ENCODE results near the gene UGDH.
A peak's percentile ranks its signal among the peaks of the same experiment; 100 is the strongest.

The UGDH gene

DNA sequence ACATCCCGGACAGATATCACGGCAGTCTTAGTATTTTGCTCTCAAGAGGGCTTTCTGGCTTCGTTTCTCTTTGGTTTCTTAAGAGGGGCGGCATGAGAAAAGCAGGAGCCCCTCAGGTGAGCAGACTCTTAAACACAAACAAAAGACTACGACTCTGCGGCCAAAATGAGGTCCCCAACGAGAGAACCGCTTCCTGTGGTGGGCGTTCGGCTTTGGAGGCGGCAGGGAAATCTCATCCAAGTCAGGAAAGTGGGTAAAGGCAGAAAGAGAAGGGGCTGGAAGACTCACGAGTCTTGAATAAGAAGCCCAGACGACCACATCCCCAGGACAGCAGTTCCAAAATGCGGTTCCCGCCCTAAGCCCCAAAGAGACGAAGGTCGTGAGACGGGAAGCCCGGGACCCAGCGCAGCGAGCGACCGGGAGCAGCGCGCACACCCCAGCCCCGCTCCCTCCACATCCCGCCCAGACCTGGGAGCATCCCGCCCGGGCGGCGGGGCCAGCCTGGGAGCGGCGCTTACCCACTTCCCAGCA is 409 bp downstream of the UGDH start:
- H2AFZ ChIP-seq (ENCODE audit: low read length): peak overlapping the region; percentile 85
- peak overlapping the region; percentile 81 for H3K4me2 ChIP-seq (ENCODE audit: low read depth, low read length, poor library complexity, severe bottlenecking)
- peaks cover 26% of the 10 kb centered on the region for H3K4me1 ChIP-seq (ENCODE audit: insufficient read depth, low read length, poor library complexity, severe bottlenecking)
- H3K27me3 ChIP-seq (ENCODE audit: insufficient read depth, low read length, poor library complexity, severe bottlenecking): no peaks in the 10 kb centered on the region
- peak overlapping the region; percentile 82 for H3K4me3 ChIP-seq (ENCODE audit: low read length, poor library complexity, severe bottlenecking)
- H3K9me2 ChIP-seq (replicated peaks; ENCODE audit: low read depth, low read length): no peaks in the 10 kb centered on the region
- H3K9me3 ChIP-seq (ENCODE audit: insufficient read depth, low read depth, low read length): no peaks in the 10 kb centered on the region; the same call in 1 of the 2 replicates
- no peaks in the 10 kb centered on the region for H3K36me3 ChIP-seq (ENCODE audit: insufficient read depth, low read length)
- peaks cover 48% of the 10 kb centered on the region for H3K79me2 ChIP-seq (ENCODE audit: insufficient read depth, low read length)
- peaks cover 7% of the 10 kb centered on the region for H4K20me1 ChIP-seq (ENCODE audit: insufficient read depth, low read length, poor library complexity, severe bottlenecking)
- no peak for TF ChIP-seq EZH2phosphoT487 (IDR thresholded peaks at IDR 0.05; ENCODE audit: borderline replicate concordance)
- TF ChIP-seq, protein P1, sequence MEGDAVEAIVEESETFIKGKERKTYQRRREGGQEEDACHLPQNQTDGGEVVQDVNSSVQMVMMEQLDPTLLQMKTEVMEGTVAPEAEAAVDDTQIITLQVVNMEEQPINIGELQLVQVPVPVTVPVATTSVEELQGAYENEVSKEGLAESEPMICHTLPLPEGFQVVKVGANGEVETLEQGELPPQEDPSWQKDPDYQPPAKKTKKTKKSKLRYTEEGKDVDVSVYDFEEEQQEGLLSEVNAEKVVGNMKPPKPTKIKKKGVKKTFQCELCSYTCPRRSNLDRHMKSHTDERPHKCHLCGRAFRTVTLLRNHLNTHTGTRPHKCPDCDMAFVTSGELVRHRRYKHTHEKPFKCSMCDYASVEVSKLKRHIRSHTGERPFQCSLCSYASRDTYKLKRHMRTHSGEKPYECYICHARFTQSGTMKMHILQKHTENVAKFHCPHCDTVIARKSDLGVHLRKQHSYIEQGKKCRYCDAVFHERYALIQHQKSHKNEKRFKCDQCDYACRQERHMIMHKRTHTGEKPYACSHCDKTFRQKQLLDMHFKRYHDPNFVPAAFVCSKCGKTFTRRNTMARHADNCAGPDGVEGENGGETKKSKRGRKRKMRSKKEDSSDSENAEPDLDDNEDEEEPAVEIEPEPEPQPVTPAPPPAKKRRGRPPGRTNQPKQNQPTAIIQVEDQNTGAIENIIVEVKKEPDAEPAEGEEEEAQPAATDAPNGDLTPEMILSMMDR (conservative IDR thresholded peaks at IDR 0.05; ENCODE audit: low read length): no peak
- no peaks in the 10 kb centered on the region for H3F3A ChIP-seq (ENCODE audit: low read depth)
- peak overlapping the region; percentile 79 for H3K9ac ChIP-seq (ENCODE audit: low read depth, low read length, poor library complexity, severe bottlenecking)

DNA sequence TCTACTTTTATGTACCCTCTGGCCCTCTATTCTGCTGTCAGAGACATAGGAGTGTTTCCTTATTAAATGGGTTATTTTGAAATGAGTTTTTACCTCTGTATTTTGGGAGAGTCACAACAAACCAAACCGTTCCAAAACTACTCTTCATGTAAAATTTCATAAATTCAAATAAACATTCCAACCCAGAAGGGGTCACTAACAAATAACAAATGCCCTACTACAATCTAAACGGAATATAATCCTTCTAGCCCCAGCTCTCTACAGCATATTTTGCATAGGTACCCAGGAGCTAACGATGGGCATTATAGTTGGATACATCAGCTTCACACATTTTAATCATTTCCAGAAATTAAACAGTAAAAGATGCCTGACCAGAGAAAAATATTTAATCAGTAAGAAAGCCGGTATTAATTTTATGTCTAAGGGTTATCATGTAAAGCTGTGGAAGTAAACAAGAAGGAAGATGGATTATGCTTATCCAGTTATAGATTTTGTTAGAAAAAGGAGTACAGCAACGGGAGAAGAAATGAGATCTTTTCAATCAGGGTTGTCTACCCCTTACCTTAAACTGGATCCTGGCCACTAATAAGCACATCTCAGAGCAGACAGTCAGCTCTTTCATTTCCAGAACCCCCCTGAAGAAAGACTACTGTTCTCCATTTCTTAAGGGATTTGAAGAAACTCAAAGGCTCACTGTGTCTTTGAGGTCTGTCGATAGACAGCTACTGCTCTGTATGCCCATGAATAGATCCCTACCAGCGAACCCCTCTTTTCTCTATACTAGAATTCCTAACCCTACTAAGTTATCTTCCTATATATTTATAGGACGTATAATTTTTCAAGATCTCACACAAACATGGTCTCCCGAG is 1.2 kb downstream of the UGDH start:
- Histone ChIP-seq H3K36me3 (ENCODE audit: insufficient read depth, low read length) (no peaks in the 10 kb centered on the region), H3K4me1 (ENCODE audit: insufficient read depth, low read length, poor library complexity, severe bottlenecking) (peaks cover 26% of the 10 kb centered on the region), H3F3A (ENCODE audit: low read depth) (no peaks in the 10 kb centered on the region), H3K4me2 (ENCODE audit: low read depth, low read length, poor library complexity, severe bottlenecking) (peak overlapping the region; percentile 81), H3K9ac (ENCODE audit: low read depth, low read length, poor library complexity, severe bottlenecking) (peak overlapping the region; percentile 79), H4K20me1 (ENCODE audit: insufficient read depth, low read length, poor library complexity, severe bottlenecking) (peaks cover 10% of the 10 kb centered on the region), H3K79me2 (ENCODE audit: insufficient read depth, low read length) (peaks cover 48% of the 10 kb centered on the region), H2AFZ (ENCODE audit: low read length) (peak overlapping the region; percentile 85), H3K4me3 (ENCODE audit: low read length, poor library complexity, severe bottlenecking) (peak overlapping the region; percentile 82), H3K9me3 (ENCODE audit: insufficient read depth, low read depth, low read length) (no peaks in the 10 kb centered on the region; the same call in 1 of the 2 replicates), H3K27me3 (ENCODE audit: insufficient read depth, low read length, poor library complexity, severe bottlenecking) (no peaks in the 10 kb centered on the region), H3K9me2 (replicated peaks; ENCODE audit: low read depth, low read length) (no peaks in the 10 kb centered on the region)
- TF ChIP-seq EZH2phosphoT487 (IDR thresholded peaks at IDR 0.05; ENCODE audit: borderline replicate concordance): no peak
- TF ChIP-seq, protein P1 (conservative IDR thresholded peaks at IDR 0.05; ENCODE audit: low read length): no peak

DNA sequence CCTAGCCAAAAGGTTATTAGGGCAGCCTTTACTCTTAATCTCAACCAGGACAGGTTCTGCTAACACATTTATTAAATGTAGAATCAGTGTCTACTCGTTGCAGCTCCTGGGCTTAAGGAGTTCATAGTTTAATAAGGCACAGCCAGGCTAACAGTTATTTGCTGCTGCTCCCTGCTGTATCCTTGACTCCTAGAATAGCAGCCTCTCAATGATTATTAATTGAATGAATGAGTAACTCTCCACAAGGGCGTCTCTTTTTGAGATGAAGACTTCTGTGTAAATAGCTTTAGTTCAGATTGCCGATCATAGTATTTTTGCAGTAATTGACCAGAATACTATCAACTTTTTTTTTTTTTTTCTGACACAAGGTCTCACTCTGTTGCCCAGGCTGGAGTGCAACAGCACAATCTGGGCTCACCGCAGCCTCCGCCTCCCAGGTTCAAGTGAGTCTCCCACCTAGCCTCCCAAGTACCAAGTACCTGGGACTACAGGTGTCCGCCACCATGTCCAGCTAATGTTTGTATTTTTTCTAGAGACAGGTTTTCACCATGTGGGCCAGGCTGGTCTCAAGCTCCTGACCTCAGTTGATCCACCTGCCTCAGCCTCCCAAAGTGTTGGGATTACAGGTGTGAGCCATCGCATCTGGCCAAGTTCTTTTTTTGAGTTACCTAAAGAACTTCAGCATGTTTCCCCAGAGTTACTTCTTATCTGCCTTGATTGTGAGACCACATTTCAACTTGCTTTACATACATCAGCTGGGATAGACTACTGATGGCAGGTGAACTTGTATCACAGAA is 2.9 kb downstream of the UGDH start:
- H3K4me3 ChIP-seq (ENCODE audit: low read length, poor library complexity, severe bottlenecking): no peak overlapping the region
- no peaks in the 10 kb centered on the region for H3K9me3 ChIP-seq (ENCODE audit: insufficient read depth, low read depth, low read length)

More for the DNA sequence above, 2.9 kb downstream of the UGDH start:
- H3K27me3 ChIP-seq (ENCODE audit: insufficient read depth, low read length, poor library complexity, severe bottlenecking): no peaks in the 10 kb centered on the region
- no peak overlapping the region for H3K9ac ChIP-seq (ENCODE audit: low read depth, low read length, poor library complexity, severe bottlenecking)
- H3K79me2 ChIP-seq (ENCODE audit: insufficient read depth, low read length): peaks cover 48% of the 10 kb centered on the region
- no peaks in the 10 kb centered on the region for H3F3A ChIP-seq (ENCODE audit: low read depth)
- H3K9me2 ChIP-seq (replicated peaks; ENCODE audit: low read depth, low read length): no peaks in the 10 kb centered on the region
- TF ChIP-seq EZH2phosphoT487 (IDR thresholded peaks at IDR 0.05; ENCODE audit: borderline replicate concordance): no peak
- TF ChIP-seq, protein P1 (conservative IDR thresholded peaks at IDR 0.05; ENCODE audit: low read length): no peak
- H3K4me1 ChIP-seq (ENCODE audit: insufficient read depth, low read length, poor library complexity, severe bottlenecking): peaks cover 26% of the 10 kb centered on the region
- no peaks in the 10 kb centered on the region for H3K36me3 ChIP-seq (ENCODE audit: insufficient read depth, low read length)
- no peak overlapping the region for H2AFZ ChIP-seq (ENCODE audit: low read length)
- peaks cover 10% of the 10 kb centered on the region for H4K20me1 ChIP-seq (ENCODE audit: insufficient read depth, low read length, poor library complexity, severe bottlenecking)
- peak overlapping the region; percentile 39 for H3K4me2 ChIP-seq (ENCODE audit: low read depth, low read length, poor library complexity, severe bottlenecking)
